GM21447 (cell line): ENCODE results near the gene ATP8A2.

Experiments
- ATAC-seq: cut with Tn5 transposase; IDR thresholded peaks from one replicate; pipeline ENCODE4 v1.9.1; 2021; ENCODE audit not compliant: unreplicated experiment

Gene ATP8A2

GRCh38 chr13:25905611-25906010 is 533.8 kb downstream of the ATP8A2 start:
- ATAC-seq = no peak

GRCh38 chr13:25906191-25906661 is 534.5 kb downstream of the ATP8A2 start:
- no peak for ATAC-seq

GRCh38 chr13:25908366-25908765 is 536.6 kb downstream of the ATP8A2 start:
- no peak for ATAC-seq

- ATAC-seq = no peak
Measured at GRCh38 chr13:25910243-25910642, 538.5 kb downstream of the ATP8A2 start.

- no peak for ATAC-seq
Measured at GRCh38 chr13:25910991-25911419, 539.2 kb downstream of the ATP8A2 start.

- ATAC-seq = no peak
Measured at GRCh38 chr13:25912961-25913360, 541.2 kb downstream of the ATP8A2 start.

DNA sequence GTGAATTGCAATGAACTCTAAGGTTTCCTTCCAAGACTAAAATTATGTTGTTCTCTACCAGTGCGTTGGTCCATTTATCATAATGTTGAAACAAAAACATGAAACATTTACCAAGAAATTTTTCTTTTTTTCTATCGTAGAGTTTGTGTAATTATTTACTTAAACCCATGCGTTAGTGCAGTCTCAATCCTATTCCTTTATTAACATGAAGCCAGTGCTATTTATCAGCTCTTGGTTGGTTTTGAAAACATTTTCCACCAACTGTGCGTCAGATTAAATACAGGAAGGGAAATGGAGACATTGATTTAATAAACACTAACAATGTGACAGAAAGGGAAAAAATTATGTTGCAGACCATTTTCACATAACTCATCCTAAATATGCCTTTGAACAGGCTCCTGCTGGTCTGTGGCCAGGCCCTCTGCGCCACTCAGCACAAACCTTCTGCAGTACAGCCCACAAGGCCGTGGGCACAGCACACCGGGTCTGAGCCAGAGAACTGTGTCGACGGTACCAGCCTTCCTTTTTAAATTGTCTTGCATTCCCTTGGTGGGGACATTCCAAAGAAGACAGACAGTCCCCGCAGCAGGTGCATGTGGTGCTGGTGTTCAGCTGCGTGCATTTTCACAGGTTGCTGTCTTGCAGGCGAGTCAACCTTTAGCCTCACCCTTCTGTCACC is 544.2 kb downstream of the ATP8A2 start:
- ATAC-seq = no peak

DNA sequence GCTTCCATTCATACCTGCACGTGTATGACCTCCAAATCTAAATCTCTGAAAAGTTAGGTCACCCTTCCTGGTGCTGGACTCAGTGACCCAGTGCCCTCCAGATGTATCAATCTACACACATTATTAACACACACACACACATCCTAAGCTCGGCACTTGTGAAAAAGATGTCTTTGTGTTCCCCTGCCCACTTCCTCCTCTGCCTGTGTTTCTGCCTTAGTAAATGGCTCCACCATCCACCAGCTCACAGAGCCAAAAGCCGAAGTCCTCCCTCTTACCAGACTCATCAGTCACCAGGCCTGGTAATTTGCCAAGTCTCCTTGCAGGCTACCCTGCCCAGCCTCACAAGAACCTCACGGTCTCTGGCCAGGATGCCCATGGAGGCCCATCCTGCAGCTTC is 548.5 kb downstream of the ATP8A2 start:
- no peak for ATAC-seq

DNA sequence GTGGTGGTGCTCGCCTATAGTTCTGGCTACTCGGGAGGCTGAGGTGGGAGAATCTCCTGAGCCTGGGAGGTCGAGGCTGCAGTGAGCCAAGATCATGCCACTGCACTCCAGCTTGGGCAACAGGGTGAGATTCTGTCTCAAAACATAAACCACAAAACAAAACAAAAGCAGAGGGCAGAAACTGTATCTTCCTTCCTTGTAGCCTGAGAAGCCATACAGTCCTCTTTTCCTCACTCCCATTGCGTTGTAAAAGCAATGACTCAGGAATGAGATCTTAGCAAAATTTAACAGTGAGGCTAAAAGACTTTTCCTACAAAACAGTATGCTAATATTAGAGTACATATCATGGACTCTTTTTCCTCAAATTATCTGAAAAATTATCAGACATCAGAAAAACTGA is 549.2 kb downstream of the ATP8A2 start:
- no peak for ATAC-seq

DNA sequence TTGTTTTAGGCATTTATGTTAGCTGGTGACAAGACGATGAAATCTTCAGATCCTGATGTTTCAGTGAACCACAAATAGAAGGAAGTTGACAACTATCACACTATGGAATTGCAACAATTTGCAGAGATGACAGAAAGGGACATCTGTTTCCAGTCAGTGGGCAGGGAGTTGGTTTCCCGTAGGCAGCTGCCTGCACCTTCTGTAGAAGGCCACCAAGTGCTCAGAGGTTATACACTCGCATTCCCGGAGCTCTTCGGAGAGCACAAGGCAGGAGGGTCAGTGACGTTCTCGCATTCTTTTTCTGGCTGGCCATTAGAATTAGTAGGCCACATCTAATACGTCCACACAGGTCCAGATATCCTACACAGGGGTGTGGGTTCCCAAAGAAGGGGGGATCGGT is 550.6 kb downstream of the ATP8A2 start:
- no peak for ATAC-seq

- no peak for ATAC-seq
Measured at GRCh38 chr13:25923217-25924085, 551.7 kb downstream of the ATP8A2 start.

GRCh38 chr13:25927363-25927762 is 555.6 kb downstream of the ATP8A2 start:
- no peak for ATAC-seq

GRCh38 chr13:25927932-25928331 is 556.2 kb downstream of the ATP8A2 start:
- no peak for ATAC-seq

- ATAC-seq = no peak
Measured at GRCh38 chr13:25928941-25929505, 557.2 kb downstream of the ATP8A2 start.

GRCh38 chr13:25929816-25930215 is 558.0 kb downstream of the ATP8A2 start:
- no peak for ATAC-seq

- no peak for ATAC-seq
Measured at GRCh38 chr13:25930653-25931052, 558.9 kb downstream of the ATP8A2 start.

DNA sequence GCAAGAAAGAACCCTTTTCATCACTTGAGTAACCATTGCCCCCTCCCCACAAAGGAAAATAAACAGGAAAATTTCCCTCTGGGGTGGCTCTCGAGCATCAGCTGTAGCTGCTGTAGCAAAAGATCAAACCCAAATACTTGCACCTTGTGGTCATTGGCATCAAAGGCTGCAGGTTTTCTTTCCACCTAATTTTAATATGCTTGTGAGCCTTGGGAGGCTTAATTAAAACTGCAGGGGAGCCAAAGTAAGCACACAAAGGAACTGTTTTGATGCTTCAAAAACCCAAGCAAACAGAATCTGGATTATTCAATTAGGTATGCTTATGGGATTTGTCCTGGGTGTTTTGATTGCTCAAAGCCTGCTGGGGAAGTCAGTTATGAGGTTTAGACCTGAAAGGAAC is 560.6 kb downstream of the ATP8A2 start:
- ATAC-seq = no peak

GRCh38 chr13:25933520-25933919 is 561.7 kb downstream of the ATP8A2 start:
- no peak for ATAC-seq

- ATAC-seq = no peak
Measured at GRCh38 chr13:25934127-25934526, 562.4 kb downstream of the ATP8A2 start.

- no peak for ATAC-seq
Measured at GRCh38 chr13:25939961-25940687, 568.4 kb downstream of the ATP8A2 start.

- no peak for ATAC-seq
Measured at GRCh38 chr13:25943081-25943480, 571.3 kb downstream of the ATP8A2 start.
